Astrocyte of the hippocampus (primary cell): ENCODE results near the gene PAFAH1B2.
"Not testable (repeated sequence)": the region's sequence is repeated elsewhere in the genome, so short reads cannot be mapped to it uniquely, and the experiment has no call there.

Experiments
- DNase-seq: peaks from one replicate; pipeline ENCODE4 v3.0.0; 2011; ENCODE audit warnings: low read depth, low spot score

Gene PAFAH1B2

GRCh38 chr11:117143871-117144476 lies at the start of gene PAFAH1B2:
Gene PAFAH1B2, plus strand, starts transcription at chr11:117144287. Its CDS starts 8,161 bp downstream, at chr11:117152448.
- DNase-seq, result peak; percentile 98

- peak; percentile 84 for DNase-seq
Measured at GRCh38 chr11:117094776-117095175, 49.3 kb upstream of the PAFAH1B2 start.

GRCh38 chr11:117095284-117096161 lies 48.6 kb upstream of the PAFAH1B2 start:
- peak; percentile 21 for DNase-seq

- DNase-seq, result peak; percentile 34
Measured at GRCh38 chr11:117096201-117096991, 47.7 kb upstream of the PAFAH1B2 start.

GRCh38 chr11:117097014-117097388 lies 47.1 kb upstream of the PAFAH1B2 start:
- no peak for DNase-seq

- DNase-seq, result peak; percentile 71
Measured at GRCh38 chr11:117097389-117098268, 46.5 kb upstream of the PAFAH1B2 start.

- DNase-seq, result peak; percentile 97
Measured at GRCh38 chr11:117098269-117099232, 45.5 kb upstream of the PAFAH1B2 start, which contains the start of gene SIK3. Gene SIK3, minus strand, starts transcription at chr11:117098428. Its CDS starts 13 bp downstream, at chr11:117098415.

GRCh38 chr11:117099696-117100095 lies 44.4 kb upstream of the PAFAH1B2 start:
- DNase-seq, result no peak

GRCh38 chr11:117100556-117100955 lies 43.5 kb upstream of the PAFAH1B2 start:
- DNase-seq, result no peak

- DNase-seq, result peak; percentile 41
Measured at GRCh38 chr11:117107701-117108590, 36.1 kb upstream of the PAFAH1B2 start.

- DNase-seq, result no peak
Measured at GRCh38 chr11:117110294-117110950, 33.7 kb upstream of the PAFAH1B2 start.

- not testable (repeated sequence) for DNase-seq
Measured at GRCh38 chr11:117112497-117112896, 31.6 kb upstream of the PAFAH1B2 start.

- not testable (repeated sequence) for DNase-seq
Measured at GRCh38 chr11:117112939-117113338, 31.1 kb upstream of the PAFAH1B2 start.

GRCh38 chr11:117117681-117118080 lies 26.4 kb upstream of the PAFAH1B2 start:
- DNase-seq, result no peak

- no peak for DNase-seq
Measured at GRCh38 chr11:117121176-117121575, 22.9 kb upstream of the PAFAH1B2 start.

GRCh38 chr11:117122556-117122955 lies 21.5 kb upstream of the PAFAH1B2 start:
- no peak for DNase-seq

- no peak for DNase-seq
Measured at GRCh38 chr11:117126223-117126965, 17.7 kb upstream of the PAFAH1B2 start.
